ENCODE measurements around the gene ADCY4.

ADCY4 gene

DNA sequence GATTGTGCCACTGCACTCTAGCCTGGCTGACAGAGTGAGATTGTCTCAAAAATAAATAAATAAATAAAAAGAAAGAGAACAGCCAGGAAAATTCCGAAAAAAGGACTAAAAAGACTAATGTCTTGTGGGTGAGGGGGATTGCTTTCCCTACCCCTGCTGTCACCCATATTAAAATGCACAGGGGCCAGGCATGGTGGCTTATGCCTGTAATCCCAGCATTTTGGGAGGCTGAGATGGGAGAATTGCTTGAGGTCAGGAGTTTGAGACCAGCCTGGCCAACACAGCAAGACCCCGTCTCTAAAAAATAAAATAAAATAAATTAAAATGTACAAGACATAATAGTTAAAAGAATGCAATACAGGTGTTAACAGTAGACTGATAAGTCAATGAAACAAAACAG is 41.3 kb downstream of the ADCY4 start:
- DNase-seq, result no peak

DNA sequence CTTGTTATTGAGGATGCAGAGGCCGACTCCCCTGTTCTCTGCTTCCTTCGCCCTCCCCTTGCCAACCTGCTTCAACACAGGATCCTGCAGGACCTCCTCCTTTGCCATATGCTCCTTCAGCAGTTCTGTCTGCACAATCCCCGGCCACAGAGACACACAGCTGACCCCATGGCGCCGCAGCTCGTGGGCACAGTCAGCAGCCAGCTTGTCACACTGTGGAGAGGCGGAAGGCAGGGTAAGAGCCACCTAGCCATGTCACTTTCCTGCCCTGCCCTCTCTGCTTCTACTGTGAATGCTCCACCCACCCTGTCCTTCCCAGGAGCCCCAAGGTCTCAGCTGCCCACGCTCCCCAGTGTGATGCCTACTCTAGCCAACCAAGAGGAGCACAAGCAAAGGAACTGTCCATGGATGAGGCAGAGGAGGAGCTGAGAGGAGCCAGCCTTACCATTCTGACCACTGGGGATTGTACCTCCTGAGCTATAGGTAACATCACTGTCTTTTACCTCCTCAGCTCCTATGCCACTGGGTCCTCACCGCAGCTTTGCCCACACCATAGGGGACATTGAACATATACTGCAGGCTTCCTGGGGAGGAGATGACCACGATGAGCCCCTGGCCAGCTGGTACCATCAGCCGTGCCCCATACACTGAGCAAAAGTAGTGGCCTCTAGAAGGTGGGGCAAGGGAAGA is 42.6 kb downstream of the ADCY4 start:
- no peak for DNase-seq

DNA sequence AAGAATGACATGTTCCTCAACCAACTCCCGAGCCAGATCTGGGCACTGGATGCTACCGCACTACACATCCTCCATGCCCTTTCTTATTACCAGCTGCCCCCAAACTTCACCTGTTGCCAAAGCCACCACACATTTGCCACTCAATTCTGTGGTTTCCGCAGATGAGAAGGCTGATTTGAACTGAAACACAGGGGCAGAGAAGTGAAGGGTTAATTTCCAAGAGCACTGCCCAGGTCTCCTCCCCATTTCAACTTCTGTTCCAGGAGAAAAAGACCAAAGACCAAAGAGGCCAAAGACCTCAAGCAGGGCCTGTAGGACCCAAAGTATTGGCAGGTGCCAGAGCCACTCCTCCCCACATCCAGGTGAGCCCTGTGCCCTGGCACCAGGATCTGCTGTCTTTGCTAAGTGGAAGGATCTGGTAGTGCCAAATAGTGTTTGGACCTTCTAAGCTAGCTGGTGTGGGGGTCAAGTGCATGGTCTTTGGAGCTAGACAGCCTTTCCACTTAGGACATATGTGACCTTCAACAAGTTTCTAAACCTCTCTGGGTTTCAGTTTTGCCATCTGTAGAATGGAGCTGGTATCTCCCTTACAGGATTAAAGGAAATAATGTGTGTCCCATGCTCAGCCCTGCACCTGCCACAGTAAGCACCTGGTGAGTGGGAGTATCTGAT is 43.3 kb downstream of the ADCY4 start:
- no peak for DNase-seq

DNA sequence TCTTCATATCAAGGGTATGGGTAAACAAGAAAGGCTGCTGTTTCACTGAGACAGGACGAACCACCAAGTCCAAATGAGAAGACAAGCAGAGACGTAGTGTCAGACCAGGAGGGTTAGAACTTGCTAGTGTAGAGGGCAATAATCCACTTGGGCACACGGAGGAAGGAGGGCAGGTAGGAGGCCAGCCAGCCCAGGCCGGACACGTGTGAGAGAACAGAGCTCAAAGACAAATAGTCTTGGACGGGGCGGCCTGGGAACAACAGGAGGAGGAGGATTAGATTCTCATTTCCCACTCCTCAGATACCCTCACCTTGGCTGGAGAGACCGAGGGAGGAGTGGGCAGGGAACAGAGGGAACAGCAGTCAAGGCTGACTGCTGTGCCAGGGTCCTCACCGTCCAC is 44.1 kb downstream of the ADCY4 start:
- DNase-seq, result no peak

DNA sequence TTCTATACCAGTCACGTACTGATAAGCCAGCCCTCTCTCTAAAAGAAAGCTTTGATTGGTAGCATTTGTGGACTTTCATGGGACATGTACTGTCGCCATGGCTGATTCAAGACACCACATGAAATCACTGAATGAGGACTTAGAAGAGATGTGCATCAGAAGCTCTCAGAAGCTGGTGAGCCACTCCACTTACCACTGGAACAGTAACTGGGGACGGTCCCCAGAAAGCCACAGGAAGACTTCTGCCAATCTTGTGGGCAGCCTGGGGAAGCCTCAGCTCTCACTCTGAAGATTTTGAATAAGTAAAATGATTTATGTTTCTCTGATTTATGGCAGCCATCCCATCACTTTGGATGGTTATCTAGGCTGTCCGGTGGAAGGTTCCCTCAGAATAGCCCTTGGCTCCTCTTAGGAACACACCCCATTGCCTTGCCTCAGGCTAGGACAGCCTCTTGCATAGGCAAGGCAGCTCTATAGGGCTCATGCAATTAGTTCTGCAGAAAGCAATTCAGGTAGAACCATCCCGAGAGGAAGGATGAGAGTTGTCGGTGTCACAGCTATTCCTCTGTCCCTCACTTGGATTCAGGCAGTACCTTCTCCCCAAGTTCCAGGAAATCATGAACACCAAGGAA is 45.1 kb downstream of the ADCY4 start:
- peak; percentile 82 for DNase-seq

DNA sequence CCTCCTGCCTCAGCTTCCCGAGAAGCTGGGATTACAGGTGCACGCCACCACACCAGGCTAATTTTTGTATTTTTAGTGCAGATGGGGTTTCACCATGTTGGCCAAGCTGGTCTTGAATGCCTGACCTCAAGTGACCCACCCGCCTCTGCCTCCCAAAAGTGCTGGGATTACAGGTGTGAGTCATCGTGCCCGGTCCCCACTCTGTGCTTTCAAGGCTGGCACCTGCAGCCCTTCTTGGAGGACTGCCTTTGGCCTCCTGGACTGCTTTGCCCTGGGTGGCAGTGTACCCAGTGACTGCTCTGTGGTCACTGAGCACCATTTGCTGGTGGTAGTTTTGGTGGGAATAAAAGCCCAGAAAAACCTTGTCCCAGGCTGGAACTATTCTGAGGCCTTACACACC is 47.9 kb downstream of the ADCY4 start:
- DNase-seq, result no peak

DNA sequence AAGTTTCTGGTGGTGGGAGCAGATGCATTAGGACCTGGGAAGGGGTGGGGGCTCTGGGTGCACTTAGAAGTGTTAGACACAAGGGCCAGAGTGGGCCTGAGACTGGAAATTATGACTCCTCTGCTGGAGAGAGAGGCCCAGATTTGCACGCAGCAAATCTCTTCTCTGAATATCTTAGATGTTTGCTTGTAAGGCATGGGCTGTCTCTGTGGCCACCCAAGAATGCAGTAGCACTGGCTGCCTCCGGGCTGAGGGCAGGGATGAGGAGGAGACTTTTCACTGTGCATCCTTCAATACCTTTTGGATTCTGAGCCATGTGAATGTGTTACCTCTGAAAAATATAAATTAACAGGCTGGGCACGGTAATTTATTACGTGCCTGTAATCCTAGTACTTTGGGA is 49.5 kb downstream of the ADCY4 start:
- no peak for DNase-seq

DNA sequence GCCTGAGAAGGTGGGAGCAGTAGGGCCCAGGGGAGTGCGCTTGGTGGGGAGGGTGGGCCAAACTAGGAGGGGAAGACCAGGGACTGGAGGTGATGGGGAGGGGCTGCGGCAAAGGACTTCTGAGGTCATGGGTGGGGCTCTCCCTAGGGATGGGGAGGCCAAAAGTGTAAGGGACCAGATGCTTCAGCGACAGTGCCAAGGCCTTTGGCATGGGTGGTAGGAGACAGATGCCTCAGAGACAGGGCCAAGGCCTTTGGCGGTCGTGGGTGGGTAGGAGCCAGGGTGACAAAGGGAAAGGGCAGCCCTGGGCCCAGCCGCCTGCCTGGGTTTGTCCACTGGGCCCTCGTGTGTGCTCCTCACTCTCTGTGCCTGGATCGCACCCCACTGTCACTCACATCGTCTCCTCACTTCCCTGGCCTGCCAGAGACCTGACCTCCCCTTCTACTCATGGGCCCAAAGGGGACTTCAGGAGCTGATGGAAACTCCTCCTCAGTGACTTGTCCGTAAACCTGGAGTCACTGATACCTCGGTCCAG is 50.3 kb downstream of the ADCY4 start:
- no peak for DNase-seq

DNA sequence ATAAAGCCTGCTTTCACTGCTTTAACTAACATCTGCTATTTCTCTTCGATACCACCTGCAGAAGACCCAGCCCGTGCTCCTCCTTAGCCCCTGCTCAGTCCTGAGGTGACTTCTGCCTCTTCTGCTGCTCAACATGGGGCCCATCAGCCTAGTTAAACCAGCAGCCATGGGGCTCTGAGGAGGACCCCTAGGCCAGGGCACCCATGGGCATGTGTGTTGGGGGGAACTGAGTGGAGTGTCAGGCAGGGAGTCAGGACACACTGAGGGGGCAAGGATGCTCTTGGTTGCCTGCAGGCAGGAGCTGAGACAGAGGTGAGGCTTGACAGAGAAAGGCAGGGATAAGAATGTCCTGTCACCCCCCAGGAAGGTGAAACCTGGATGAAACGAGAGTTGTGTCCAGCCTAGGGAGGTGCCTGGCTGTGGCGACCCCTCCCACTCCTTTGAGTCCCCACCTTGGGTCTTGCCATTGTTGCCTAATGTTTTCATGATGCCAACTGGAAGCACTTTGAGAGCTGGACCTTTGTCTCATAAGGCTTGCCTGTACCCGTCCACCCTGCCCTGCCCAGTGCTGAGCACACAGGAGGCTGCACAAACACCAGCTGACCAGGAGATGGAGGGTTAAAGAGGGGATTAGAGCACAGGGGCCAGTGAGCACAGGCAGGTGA is 50.9 kb downstream of the ADCY4 start:
- DNase-seq, result no peak

DNA sequence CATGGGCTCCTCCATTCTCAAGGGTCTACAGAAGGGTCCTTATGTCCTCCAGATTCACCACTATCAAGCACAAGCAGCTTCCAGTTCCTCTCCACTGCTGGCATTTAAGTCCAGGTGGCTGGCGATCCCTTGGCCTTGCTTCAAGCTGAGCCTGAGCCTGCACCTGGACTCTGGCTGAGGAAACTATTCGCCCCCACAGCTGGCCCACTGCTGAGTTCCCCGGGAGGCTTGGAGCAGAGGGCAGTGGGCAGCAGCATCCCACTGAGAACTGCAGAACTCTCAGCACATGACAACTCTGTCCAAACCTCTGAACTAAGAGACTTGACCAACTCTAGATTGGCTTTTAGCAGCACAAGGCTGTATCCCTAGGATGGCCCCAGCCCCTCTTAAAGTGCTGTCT is 52.1 kb downstream of the ADCY4 start:
- DNase-seq, result no peak

DNA sequence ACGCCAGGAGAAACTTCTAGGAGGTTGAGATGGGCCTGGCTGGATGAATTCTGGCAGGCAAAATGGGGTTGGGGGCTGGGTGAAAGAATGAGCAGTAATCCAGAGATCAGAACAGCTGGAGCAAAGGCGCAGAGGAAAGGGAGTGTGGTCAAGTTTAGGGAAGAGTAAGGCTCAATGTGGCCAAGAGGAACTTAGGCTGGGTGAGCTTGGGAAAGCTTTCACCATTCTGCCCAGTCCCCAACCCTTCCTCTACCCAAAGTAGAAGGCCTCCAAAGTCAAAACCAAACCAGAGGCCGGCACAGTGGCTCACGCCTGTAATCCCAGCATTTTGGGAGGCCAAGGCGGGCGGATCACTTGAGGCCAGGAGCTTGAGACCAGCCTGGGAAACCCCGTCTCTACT is 53.2 kb downstream of the ADCY4 start:
- DNase-seq, result no peak

DNA sequence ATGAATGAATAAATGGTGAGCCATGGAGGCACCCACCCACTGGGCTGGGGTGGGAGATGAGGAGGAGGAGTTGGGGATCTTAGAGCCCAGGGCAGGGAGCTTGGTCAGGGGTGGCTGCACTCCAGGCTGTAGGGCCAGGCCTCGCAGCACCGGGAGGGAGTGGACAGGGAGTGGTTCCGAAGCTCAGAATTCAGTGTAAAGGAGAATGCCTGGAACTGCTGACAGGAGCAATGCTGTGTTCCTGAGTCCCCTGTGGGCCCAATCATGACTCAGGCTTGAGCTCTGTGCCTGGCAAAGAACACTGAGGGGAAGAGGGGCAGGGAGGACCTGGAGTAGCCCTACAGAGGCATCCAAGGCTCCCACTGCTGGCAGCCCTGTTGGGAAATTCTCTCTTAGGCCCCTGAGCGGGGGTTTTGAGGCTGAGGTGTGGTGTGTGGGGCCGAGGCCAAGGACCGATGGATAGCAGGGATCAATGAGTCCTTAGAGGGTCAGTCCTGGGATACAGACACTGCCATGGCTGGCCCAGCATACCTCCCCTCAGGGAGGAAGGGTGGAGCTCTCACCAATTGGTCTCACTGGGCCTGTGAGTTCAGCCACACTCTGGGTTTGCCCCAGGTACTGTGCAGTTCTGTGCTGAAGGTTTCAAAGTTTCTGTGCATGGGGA is 53.9 kb downstream of the ADCY4 start:
- DNase-seq, result no peak

DNA sequence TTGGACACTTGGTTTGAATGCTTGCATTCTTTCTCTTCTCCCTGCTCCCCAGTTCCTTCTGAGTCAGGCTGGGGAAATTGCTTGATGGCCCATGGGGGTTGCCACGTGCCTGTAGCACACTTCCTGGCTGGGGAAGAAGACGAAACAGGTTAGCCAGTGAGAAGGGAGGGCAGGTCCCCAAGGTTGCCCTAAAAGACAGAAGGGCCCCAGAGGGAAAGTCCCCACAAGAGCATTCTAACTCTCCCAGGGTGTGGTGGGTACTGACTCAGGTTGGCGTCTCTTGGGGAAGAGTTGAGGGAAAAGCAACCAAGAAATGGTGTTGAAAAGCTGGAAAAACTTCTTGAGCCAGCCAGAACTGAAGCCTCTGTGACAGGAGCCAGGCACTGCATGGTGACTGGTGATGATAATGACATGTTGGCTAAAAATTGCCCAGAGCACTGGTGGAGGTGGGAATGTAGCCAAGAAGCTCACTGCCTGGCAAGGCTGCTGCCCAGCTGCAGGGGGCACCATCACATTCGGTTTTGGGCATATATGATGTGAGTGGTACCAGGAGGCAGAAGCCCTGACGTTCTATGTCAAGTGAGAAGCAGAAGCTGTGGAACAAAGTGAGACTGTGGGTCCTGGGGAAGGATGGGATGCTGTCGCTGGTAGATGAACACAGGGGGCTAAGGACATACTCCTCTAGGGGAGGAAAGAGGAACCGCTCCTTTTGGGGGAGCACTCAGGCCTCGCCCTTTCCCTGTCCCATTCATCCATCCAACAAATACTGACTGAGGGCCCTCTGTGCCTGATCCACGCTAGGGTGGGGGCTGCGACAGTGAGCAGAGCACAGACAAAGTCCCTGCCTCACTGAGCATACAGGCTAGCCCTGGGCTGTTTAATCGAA is 55.3 kb downstream of the ADCY4 start:
- DNase-seq, result peak; percentile 75

DNA sequence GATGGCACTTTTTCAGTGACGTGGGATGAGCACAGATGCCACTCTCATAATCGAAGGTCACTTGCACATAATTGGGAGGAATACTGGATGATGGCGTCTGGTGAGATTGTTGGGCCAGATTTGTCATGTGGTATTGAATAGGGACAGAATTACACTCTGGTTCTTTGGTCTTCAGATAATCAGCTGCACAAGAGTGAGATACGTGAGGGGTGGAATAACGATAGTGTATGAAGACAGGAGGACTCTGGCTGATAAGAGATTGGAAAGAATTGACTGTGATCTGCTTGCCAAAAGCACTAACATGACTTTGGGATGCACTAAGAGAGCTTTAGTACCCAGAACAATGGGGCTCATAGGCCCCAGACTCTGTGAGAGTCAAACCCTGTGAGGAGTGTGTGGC is 56.4 kb downstream of the ADCY4 start:
- no peak for DNase-seq

DNA sequence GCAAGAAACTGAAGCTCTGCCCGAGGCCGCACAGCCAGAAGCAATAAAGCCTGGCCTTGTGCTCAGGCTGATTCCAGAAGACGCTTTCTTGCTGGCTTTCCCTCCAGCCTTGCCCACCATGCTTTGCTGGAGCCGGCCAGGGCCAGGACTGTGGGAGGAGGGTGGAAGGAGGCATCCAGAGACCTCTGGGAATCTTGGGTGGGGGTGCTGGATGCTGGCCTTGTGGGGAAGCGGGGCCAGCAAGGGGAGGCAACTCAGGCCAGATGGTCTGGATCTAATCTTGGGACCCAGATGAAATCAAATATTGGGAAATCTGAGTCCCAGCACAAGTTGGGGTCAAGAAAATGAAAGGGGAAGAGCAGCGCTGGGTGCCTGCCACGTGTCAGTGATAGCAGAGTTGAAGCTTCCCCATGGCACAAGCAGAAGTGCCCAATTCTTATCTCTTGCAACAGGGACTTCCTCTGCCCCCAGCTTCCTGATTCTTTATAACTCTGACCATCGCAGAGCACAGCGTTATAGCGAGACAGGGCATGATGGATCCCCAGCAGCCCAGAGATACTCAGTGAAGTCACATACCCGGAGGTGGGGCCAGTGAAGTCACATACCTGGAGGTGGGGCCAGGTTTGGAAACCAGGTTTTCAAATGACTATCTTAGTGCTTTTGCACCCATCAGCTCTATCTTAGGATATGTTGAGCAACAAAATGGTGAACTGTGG is 57.1 kb downstream of the ADCY4 start:
- peak; percentile 49 for DNase-seq

DNA sequence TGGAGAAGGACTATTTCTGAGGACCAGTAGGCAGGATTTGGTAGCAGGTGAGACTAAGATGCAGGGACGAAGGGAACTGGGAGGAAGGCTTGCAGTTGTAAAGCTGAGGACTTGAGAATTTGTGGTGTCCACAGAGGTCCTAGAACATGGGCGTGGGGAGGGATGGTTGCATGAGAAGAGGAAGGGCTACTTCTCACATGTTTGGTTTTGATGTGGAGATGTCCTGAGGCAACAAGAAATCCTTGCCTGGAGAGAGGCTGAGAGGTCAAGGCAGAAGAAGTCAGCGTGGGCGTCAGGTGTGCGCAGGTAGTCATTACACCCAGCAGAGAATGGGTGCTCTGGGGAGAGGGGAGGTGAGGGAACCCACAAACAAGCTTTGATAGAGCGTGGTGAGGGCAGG is 57.8 kb downstream of the ADCY4 start:
- no peak for DNase-seq

DNA sequence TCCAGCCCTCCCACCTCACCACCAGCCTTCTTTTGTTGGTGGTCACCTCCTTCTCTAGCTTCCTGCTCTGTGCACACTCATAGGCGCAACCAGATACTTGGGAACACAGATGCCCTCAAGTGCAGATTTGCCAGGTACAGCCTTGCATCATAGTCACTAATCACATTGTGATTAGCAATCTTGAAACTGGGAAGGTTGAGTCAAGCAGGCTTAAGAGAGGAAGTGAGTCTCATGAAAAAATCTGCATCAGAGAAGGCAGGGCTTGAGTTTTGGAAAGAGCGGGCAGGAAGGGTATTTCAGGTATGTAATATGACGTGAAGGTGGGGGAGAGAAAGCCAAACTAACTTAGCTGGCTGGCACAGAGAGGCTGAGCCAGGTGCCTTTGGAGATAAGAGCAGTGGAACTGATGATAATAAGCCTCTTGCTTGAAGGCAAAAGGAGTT is 60.7 kb downstream of the ADCY4 start:
- peak; percentile 66 for DNase-seq

DNA sequence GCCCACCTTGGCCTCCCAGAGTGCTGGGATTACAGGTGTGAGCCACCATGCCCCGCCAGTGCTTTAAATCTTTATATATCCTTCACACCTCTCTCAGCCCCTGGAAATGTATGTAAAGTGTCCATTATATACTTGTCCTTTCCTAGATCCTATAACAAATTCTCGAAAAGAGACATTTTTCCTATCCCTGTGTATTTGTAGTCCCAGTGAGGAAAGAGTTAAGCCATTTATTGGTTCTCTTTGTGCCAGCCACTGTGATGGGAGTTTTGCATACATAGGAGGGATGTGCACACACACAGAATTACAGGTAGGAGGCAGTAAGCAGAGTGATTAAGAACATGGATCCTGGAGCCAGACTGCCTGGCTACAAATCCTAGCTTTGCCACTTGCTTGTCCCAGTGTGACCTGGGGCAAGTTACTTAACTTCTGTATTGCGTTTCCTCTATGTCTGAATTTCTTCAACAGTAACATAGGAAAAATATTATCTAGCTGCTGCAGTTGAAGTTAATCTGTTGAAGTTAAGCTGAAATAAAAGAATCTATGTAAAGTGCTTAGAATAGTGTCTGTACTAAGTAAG is 61.4 kb downstream of the ADCY4 start:
- no peak for DNase-seq

DNA sequence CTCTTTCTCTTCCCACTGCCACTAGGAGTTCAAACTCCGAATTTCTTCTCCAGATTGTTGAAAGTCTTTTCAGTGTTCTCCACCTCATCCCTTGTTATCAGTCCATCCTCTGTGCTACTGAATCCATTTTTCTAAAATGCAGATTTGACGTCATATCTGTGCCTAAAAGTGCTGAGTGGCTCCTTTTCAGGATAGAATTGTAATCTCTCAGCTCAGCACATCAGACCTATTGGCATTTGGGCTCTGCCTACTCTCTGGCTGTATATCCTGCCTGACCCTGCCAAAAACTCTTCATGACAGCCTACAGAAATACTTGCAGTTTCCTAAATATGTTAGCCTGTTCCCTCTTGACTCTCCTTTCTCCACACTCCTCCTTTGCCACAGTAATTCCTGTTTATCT is 62.4 kb downstream of the ADCY4 start:
- DNase-seq, result no peak

DNA sequence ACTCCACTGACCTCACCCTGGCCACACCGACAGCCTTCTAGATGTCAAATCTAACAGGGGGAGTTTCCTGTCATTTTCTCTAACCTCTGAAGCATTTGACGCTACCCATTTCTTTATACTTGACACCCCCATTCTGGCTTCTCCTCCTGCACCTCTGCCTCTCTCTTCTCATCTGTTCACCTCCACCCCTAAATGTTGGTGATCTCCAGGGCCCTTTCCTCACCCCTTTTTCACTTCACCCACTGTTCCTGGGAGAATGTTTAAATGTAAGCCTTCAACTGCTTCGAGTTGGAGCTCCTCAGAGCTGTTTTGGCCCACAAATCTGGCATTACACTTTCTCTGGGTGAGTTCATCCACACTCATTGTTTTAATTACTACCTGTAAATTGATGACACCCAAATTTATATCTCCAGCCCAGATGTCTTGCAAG is 63.0 kb downstream of the ADCY4 start:
- no peak for DNase-seq
